Body of pancreas (tissue), 4 donors: Measurements from ENCODE around the gene GGA2. TPM values are rescaled to one million over a fixed set of nuclear protein-coding genes. Genes with fewer than 3 reads are reported as not detected.

ENCODE experiments used
- ATAC-seq: fragments of 150-250 bp; one replicate; pipeline ENCODE4 v1.9.1; 2016
- DNase-seq, 4 donors: peaks; one replicate each; pipeline ENCODE4 v3.0.0-alpha.2; 2019
- H3K27ac ChIP-seq, 4 donors: fragments of 200-600 bp; sonication (generic); 1 replicate in 3 of 4; 2 replicates in 1 of 4; pipeline versions ENCODE4 v1.5.1 to v1.6.1; 2016 to 2019; ENCODE audit warnings: mild to moderate bottlenecking in 1 of 4, mixed read lengths in 1 of 4, moderate library complexity in 1 of 4
- H3K27me3 ChIP-seq, 2 donors: fragments of 200-600 bp; sonication (generic); one replicate each; pipeline ENCODE4 v1.6.0; 2016; ENCODE audit warnings: mild to moderate bottlenecking in 1 of 2
- H3K36me3 ChIP-seq, 2 donors: fragments of 200-600 bp; sonication (generic); replicated peaks in 1 of 2; 2 replicates each; pipeline ENCODE4 v1.5.1; 2016; ENCODE audit warnings: low read depth in 2 of 2; ENCODE audit not compliant: insufficient read depth in 1 of 2
- H3K4me1 ChIP-seq: fragments of 200-600 bp; sonication (generic); one replicate; pipeline ENCODE4 v1.6.0; 2016
- H3K4me3 ChIP-seq, 2 donors: fragments of 200-600 bp; sonication (generic); 1 replicate in 1 of 2; 2 replicates in 1 of 2; pipeline ENCODE4 v1.5.1; 2016 to 2019
- H3K9me3 ChIP-seq, 3 donors: fragments of 200-600 bp; sonication (generic); 1 replicate in 2 of 3; 2 replicates in 1 of 3; pipeline ENCODE4 v1.5.1; 2016
- POLR2A ChIP-seq, 3 donors: fragments of 450-650 bp; IDR thresholded peaks; one replicate each; pipeline ENCODE4 v1.6.1; 2016; ENCODE audit warnings: antibody characterized with exemption in 3 of 3, mild to moderate bottlenecking in 2 of 3
- WGBS, 2 donors: methylation state at CpG; one replicate each; pipeline ENCODE4 v1.1.5; 2017; 5-methylcytosine and 5-hydroxymethylcytosine counted together
- intact Hi-C: fragments of 100-400 bp; cut with DNase I; formaldehyde crosslinking; loops from one replicate; pipeline ENCODE4 v1.15.1; 2023
- total RNA-seq, 2 donors: library from RNA; depleted of rRNA; stranded (reverse); fragments of >200 nt; gene quantifications; one replicate each; pipeline ENCODE4 v1.1.0, GENCODE V29; 2016
- TF ChIP-seq, protein P1 (sequence below), 7 experiments: fragments of 450-650 bp in 4 of 7; fragments of 200-600 bp in 3 of 7; sonication (generic) in 3 of 7; IDR thresholded peaks; one replicate each; pipeline ENCODE4 v1.5.1; 2016 to 2019; ENCODE audit warnings: antibody characterized with exemption in 7 of 7

The GGA2 gene
- total RNA-seq, 2 donors from 2014 or later = 59.3 to 64.6 TPM

GRCh38 chr16:23527961-23528643 lies 17.8 kb upstream of the GGA2 start:
- no peaks in the 10 kb centered on the region for H3K27me3 ChIP-seq
- H3K4me3 ChIP-seq = no peak overlapping the region
- peaks cover 0 to 10% of the 10 kb centered on the region in 2 donors for H3K36me3 ChIP-seq
- peaks cover 28% of the 10 kb centered on the region for H3K4me1 ChIP-seq
- peak in 2 of 3 donors; percentile 49 to 57 for TF ChIP-seq POLR2A (IDR thresholded peaks at IDR 0.05)
- TF ChIP-seq, protein P1, sequence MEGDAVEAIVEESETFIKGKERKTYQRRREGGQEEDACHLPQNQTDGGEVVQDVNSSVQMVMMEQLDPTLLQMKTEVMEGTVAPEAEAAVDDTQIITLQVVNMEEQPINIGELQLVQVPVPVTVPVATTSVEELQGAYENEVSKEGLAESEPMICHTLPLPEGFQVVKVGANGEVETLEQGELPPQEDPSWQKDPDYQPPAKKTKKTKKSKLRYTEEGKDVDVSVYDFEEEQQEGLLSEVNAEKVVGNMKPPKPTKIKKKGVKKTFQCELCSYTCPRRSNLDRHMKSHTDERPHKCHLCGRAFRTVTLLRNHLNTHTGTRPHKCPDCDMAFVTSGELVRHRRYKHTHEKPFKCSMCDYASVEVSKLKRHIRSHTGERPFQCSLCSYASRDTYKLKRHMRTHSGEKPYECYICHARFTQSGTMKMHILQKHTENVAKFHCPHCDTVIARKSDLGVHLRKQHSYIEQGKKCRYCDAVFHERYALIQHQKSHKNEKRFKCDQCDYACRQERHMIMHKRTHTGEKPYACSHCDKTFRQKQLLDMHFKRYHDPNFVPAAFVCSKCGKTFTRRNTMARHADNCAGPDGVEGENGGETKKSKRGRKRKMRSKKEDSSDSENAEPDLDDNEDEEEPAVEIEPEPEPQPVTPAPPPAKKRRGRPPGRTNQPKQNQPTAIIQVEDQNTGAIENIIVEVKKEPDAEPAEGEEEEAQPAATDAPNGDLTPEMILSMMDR (IDR thresholded peaks at IDR 0.05) = no peak
- H3K9me3 ChIP-seq = no peaks in the 10 kb centered on the region
- WGBS, 2 donors = 18 to 44% methylated on average over 7 to 11 of the region's 11 CpGs
- DNase-seq (peak; percentile 54 to 66 (median 61)), ATAC-seq (peak; percentile 96)
- H3K27ac ChIP-seq = peak overlapping the region; percentile 57 to 76 (median 75)
- intact Hi-C loops = no loop called here

GRCh38 chr16:23524886-23525285 lies 14.6 kb upstream of the GGA2 start:
- TF ChIP-seq POLR2A (IDR thresholded peaks at IDR 0.05) = no peak
- TF ChIP-seq, protein P1 (IDR thresholded peaks at IDR 0.05) = no peak
- no peak overlapping the region for H3K4me3 ChIP-seq
- no peaks in the 10 kb centered on the region for H3K9me3 ChIP-seq
- H3K4me1 ChIP-seq = peaks cover 28% of the 10 kb centered on the region
- no peak for ATAC-seq
- 93 to 95% methylated on average over 3 of the region's 3 CpGs for WGBS, 2 donors
- no peak for DNase-seq
- intact Hi-C loops = no loop called here
- no peaks in the 10 kb centered on the region for H3K27me3 ChIP-seq
- peaks cover 0 to 10% of the 10 kb centered on the region in 2 donors for H3K36me3 ChIP-seq
- H3K27ac ChIP-seq = no peak overlapping the region

- Histone ChIP-seq H3K4me3 (no peak overlapping the region), H3K4me1 (peaks cover 20% of the 10 kb centered on the region), H3K27me3 (no peaks in the 10 kb centered on the region), H3K36me3 (peaks cover 0 to 7% of the 10 kb centered on the region in 2 donors), H3K9me3 (no peaks in the 10 kb centered on the region), H3K27ac (peak overlapping the region in 1 of 4 donors; percentile 14)
- intact Hi-C loops = no loop called here
- no peak for TF ChIP-seq POLR2A (IDR thresholded peaks at IDR 0.05)
- DNase-seq = no peak
- 85 to 89% methylated on average over 7 of the region's 7 CpGs for WGBS, 2 donors
- ATAC-seq = no peak
Measured at GRCh38 chr16:23523876-23524385, 13.6 kb upstream of the GGA2 start.

- Histone ChIP-seq H3K4me1 (peaks cover 14% of the 10 kb centered on the region), H3K36me3 (peaks cover 0 to 7% of the 10 kb centered on the region in 2 donors), H3K27ac (peak overlapping the region in 1 of 4 donors; percentile 14), H3K4me3 (no peak overlapping the region), H3K27me3 (no peaks in the 10 kb centered on the region), H3K9me3 (no peaks in the 10 kb centered on the region)
- DNase-seq (no peak), ATAC-seq (no peak)
- 82 to 94% methylated on average over 6 of the region's 6 CpGs for WGBS, 2 donors
- TF ChIP-seq POLR2A (IDR thresholded peaks at IDR 0.05) = no peak
- TF ChIP-seq, protein P1 (IDR thresholded peaks at IDR 0.05) = no peak
- intact Hi-C loops = no loop called here
Measured at GRCh38 chr16:23523321-23523720, 13.0 kb upstream of the GGA2 start.

DNA sequence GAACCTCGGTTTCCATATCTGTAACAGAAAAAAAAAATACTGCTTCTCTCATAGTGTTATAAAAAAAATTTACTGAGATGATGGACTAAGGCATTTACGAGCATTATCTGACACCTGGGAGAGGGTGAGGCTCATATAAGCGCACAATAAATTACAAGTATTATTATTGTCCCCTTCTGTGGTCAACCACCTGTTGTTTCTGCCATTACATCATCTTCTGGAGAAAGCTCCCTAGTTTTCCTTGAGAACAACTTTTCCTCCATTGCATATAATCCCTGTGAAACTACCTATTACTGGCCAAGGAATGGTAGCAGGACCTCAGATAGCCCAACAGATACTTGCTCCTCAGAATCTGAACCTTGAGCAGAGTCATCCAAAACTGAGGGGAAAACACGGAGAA lies 11.7 kb upstream of the GGA2 start:
- intact Hi-C loops = no loop called here
- no peak for TF ChIP-seq POLR2A (IDR thresholded peaks at IDR 0.05)
- TF ChIP-seq, protein P1 (IDR thresholded peaks at IDR 0.05) = no peak
- peaks cover 0 to 7% of the 10 kb centered on the region in 2 donors for H3K36me3 ChIP-seq
- H3K9me3 ChIP-seq = no peaks in the 10 kb centered on the region
- peaks cover under 1% of the 10 kb centered on the region for H3K4me1 ChIP-seq
- no peaks in the 10 kb centered on the region for H3K27me3 ChIP-seq
- ATAC-seq (no peak), DNase-seq (no peak)
- no peak overlapping the region for H3K27ac ChIP-seq
- no peak overlapping the region for H3K4me3 ChIP-seq
- 94 to 95% methylated on average over 4 of the region's 4 CpGs for WGBS, 2 donors
